ENCODE measurements around the gene SLC35C1. TPM values are rescaled to one million over a fixed set of nuclear protein-coding genes. Genes with fewer than 3 reads are reported as not detected.

The SLC35C1 gene
- total and polyA plus RNA-seq, 2 of the 13 experiments (the other 11 are each of a cell fraction or from before 2014, with no cell fraction given), result 2.9 to 7.0 TPM

DNA sequence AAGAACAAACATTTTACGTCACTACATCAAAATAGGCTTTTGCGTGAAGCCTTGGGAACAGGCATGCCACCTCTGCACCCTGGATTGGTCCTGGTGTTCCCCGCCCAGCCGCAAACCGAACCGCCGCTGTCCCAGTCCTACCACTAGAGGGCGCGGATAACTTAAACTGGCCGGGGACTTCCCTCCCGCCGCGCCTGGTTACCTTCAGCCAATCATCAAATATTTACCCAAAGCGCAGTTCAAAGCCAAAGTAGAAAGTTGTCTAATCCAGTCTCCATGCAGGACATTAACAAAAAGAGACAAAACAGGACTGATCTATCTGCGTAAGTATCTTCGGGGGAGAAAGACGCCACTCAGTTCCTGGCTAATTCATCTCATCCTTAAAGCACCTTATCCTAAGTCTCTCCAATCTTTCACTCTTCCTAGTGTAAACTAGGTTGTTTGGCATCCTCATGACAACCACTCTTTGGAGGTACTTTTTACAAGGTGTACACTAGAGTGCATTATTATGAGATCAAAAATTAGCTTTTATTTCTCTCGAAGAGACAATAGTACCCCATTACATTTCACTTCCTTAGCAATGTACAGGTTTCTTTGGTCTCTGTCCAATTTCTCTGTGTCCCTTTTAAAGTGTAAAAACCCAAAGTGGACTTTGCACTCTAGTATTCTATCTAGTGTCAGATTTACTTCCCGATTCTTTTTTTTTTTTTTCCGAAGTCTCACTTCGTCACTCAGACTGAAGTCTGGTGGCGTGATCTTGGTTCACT lies 38.4 kb downstream of the SLC35C1 start (continued):
- TF ChIP-seq, protein P1, sequence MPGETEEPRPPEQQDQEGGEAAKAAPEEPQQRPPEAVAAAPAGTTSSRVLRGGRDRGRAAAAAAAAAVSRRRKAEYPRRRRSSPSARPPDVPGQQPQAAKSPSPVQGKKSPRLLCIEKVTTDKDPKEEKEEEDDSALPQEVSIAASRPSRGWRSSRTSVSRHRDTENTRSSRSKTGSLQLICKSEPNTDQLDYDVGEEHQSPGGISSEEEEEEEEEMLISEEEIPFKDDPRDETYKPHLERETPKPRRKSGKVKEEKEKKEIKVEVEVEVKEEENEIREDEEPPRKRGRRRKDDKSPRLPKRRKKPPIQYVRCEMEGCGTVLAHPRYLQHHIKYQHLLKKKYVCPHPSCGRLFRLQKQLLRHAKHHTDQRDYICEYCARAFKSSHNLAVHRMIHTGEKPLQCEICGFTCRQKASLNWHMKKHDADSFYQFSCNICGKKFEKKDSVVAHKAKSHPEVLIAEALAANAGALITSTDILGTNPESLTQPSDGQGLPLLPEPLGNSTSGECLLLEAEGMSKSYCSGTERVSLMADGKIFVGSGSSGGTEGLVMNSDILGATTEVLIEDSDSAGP (CRISPR knock-in tag; IDR thresholded peaks at IDR 0.05; ENCODE audit: borderline replicate concordance), result peak; percentile 44; the same call in 1 of the 2 replicates
- TF ChIP-seq ZFP82 (CRISPR knock-in tag; IDR thresholded peaks at IDR 0.05; ENCODE audit: borderline replicate concordance) (no peak), MAZ (IDR thresholded peaks at IDR 0.05; ENCODE audit: borderline replicate concordance, low read depth, low read length) (peak; percentile 24; the same call in 1 of the 2 replicates), MAZ (CRISPR knock-in tag; IDR thresholded peaks at IDR 0.05; ENCODE audit: low read depth) (no peak), EP300 (IDR thresholded peaks at IDR 0.05; ENCODE audit: low read depth in 2 of 2, low read length in 2 of 2) (peak in 1 of 2 experiments; percentile 30; a peak in 3 of 4 replicates), EP300 (CRISPR knock-in tag; IDR thresholded peaks at IDR 0.05; ENCODE audit: borderline replicate concordance) (peak; percentile 26; the same call in 1 of the 2 replicates), ZSCAN9 (CRISPR knock-in tag; IDR thresholded peaks at IDR 0.05; ENCODE audit: borderline replicate concordance) (peak; percentile 23; the same call in 1 of the 2 replicates), ETV5 (CRISPR knock-in tag; IDR thresholded peaks at IDR 0.05; ENCODE audit: borderline replicate concordance) (peak; percentile 23; the same call in 1 of the 2 replicates), ZNF891 (CRISPR knock-in tag; IDR thresholded peaks at IDR 0.05) (no peak), NPAS2 (CRISPR knock-in tag; IDR thresholded peaks at IDR 0.05; ENCODE audit: borderline replicate concordance) (no peak), HIVEP1 (CRISPR knock-in tag; IDR thresholded peaks at IDR 0.05) (peak; percentile 48; the same call in 1 of the 2 replicates), ZNF292 (CRISPR knock-in tag; IDR thresholded peaks at IDR 0.05; ENCODE audit: borderline replicate concordance, low read depth) (0 out of 2 replicates have a peak, but pooled peaks have one; percentile 16), GABPB1 (CRISPR knock-in tag; IDR thresholded peaks at IDR 0.05) (peak; percentile 37; the same call in 1 of the 2 replicates), ZBTB21 (CRISPR knock-in tag; IDR thresholded peaks at IDR 0.05) (no peak), ZNF10 (CRISPR knock-in tag; IDR thresholded peaks at IDR 0.05; ENCODE audit: borderline replicate concordance, low read depth) (no peak), ZNF672 (CRISPR knock-in tag; IDR thresholded peaks at IDR 0.05) (no peak), TCF7 (IDR thresholded peaks at IDR 0.05; ENCODE audit: low read depth) (peak; percentile 78)
- TF ChIP-seq, protein P2, sequence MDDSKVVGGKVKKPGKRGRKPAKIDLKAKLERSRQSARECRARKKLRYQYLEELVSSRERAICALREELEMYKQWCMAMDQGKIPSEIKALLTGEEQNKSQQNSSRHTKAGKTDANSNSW (CRISPR knock-in tag; IDR thresholded peaks at IDR 0.05; ENCODE audit: borderline replicate concordance), result no peak
- TF ChIP-seq, protein P3, sequence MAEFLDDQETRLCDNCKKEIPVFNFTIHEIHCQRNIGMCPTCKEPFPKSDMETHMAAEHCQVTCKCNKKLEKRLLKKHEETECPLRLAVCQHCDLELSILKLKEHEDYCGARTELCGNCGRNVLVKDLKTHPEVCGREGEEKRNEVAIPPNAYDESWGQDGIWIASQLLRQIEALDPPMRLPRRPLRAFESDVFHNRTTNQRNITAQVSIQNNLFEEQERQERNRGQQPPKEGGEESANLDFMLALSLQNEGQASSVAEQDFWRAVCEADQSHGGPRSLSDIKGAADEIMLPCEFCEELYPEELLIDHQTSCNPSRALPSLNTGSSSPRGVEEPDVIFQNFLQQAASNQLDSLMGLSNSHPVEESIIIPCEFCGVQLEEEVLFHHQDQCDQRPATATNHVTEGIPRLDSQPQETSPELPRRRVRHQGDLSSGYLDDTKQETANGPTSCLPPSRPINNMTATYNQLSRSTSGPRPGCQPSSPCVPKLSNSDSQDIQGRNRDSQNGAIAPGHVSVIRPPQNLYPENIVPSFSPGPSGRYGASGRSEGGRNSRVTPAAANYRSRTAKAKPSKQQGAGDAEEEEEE (CRISPR knock-in tag; IDR thresholded peaks at IDR 0.05; ENCODE audit: borderline replicate concordance), result no peak
- TF ChIP-seq, protein P4, sequence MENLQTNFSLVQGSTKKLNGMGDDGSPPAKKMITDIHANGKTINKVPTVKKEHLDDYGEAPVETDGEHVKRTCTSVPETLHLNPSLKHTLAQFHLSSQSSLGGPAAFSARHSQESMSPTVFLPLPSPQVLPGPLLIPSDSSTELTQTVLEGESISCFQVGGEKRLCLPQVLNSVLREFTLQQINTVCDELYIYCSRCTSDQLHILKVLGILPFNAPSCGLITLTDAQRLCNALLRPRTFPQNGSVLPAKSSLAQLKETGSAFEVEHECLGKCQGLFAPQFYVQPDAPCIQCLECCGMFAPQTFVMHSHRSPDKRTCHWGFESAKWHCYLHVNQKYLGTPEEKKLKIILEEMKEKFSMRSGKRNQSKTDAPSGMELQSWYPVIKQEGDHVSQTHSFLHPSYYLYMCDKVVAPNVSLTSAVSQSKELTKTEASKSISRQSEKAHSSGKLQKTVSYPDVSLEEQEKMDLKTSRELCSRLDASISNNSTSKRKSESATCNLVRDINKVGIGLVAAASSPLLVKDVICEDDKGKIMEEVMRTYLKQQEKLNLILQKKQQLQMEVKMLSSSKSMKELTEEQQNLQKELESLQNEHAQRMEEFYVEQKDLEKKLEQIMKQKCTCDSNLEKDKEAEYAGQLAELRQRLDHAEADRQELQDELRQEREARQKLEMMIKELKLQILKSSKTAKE (CRISPR knock-in tag; IDR thresholded peaks at IDR 0.05; ENCODE audit: borderline replicate concordance), result peak; percentile 65; the same call in 1 of the 2 replicates
- TF ChIP-seq, protein P5, sequence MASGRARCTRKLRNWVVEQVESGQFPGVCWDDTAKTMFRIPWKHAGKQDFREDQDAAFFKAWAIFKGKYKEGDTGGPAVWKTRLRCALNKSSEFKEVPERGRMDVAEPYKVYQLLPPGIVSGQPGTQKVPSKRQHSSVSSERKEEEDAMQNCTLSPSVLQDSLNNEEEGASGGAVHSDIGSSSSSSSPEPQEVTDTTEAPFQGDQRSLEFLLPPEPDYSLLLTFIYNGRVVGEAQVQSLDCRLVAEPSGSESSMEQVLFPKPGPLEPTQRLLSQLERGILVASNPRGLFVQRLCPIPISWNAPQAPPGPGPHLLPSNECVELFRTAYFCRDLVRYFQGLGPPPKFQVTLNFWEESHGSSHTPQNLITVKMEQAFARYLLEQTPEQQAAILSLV (CRISPR knock-in tag; IDR thresholded peaks at IDR 0.05; ENCODE audit: borderline replicate concordance), result no peak

Measured in HepG2 (cell line).